ENCODE measurements around the gene LAMA2.

Gene LAMA2

DNA sequence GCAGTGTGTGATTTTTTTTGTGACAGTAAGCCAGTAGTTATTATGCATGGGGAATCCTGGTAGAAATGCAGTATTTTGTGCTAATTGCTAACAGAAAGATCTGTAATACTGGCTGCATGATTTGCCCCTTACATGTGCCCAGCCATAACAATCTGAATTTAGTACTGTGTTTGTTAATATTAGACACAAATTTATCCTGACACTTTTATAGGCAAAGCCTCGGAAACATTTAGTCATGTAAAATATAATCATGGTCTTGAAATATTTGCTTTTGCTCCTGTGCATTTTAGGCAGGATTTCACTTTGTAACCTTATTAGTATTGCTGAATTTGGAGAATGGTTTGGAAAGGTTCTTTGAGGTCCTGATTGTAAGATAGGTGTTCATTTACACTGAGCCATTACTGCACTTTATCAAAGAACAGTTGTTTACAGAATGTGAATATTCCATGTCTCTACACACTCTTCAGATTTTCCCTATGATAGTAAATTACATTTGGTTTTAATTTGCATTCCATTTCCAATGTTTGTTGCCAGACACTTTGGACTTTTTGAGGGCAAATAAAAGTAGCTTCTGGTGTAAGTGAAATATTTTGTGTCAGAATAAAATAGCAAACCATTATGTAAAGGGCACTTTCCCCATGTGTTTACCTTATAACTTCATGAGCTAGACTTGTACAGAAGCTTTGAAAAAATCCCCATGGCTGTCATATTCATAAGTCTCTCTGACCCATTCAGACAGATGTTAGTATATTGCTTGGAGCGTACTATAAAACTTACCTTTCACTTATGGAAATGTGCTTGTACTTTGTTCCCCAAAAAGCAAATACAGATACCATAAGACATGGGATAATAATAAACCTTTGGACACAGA is 477.1 kb downstream of the LAMA2 start:
- Histone ChIP-seq H3K9ac (ENCODE audit: low read length in 2 of 2) (no peak overlapping the region), H3K4me3 (ENCODE audit: low read length in 2 of 2) (no peak overlapping the region), H3K27ac (ENCODE audit: low read length) (no peak overlapping the region), H3K9me3 (ENCODE audit: control insufficient read depth in 2 of 2, low read length in 2 of 2) (no peaks in the 10 kb centered on the region), H3K4me1 (ENCODE audit: control insufficient read depth, insufficient read depth, low read length) (no peaks in the 10 kb centered on the region), H3K36me3 (ENCODE audit: control insufficient read depth in 2 of 2, insufficient read depth in 2 of 2, low read length in 2 of 2) (no peaks in the 10 kb centered on the region), H3K27me3 (ENCODE audit: control insufficient read depth in 1 of 2, insufficient read depth in 2 of 2, low read length in 2 of 2) (no peaks in the 10 kb centered on the region)

DNA sequence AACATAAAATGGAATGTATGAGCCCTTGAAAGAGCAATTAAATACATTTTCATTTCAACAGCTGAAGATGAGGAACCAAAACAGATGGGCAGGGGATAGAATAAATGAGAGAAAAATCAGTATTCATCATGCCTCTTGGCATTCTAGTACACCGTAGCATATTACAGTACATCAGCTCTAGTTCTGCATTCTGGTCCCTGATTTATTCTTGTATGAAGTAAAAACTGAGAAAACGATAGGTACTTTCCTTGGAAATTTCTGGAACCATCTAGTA is 477.7 kb downstream of the LAMA2 start:
- no peaks in the 10 kb centered on the region for H3K9me3 ChIP-seq (ENCODE audit: control insufficient read depth in 2 of 2, low read length in 2 of 2)
- no peak overlapping the region for H3K27ac ChIP-seq (ENCODE audit: low read length)
- no peaks in the 10 kb centered on the region for H3K36me3 ChIP-seq (ENCODE audit: control insufficient read depth in 2 of 2, insufficient read depth in 2 of 2, low read length in 2 of 2)
- no peak overlapping the region for H3K9ac ChIP-seq (ENCODE audit: low read length in 2 of 2)
- H3K4me1 ChIP-seq (ENCODE audit: control insufficient read depth, insufficient read depth, low read length) = no peaks in the 10 kb centered on the region
- H3K27me3 ChIP-seq (ENCODE audit: control insufficient read depth in 1 of 2, insufficient read depth in 2 of 2, low read length in 2 of 2) = no peaks in the 10 kb centered on the region
- no peak overlapping the region for H3K4me3 ChIP-seq (ENCODE audit: low read length in 2 of 2)

DNA sequence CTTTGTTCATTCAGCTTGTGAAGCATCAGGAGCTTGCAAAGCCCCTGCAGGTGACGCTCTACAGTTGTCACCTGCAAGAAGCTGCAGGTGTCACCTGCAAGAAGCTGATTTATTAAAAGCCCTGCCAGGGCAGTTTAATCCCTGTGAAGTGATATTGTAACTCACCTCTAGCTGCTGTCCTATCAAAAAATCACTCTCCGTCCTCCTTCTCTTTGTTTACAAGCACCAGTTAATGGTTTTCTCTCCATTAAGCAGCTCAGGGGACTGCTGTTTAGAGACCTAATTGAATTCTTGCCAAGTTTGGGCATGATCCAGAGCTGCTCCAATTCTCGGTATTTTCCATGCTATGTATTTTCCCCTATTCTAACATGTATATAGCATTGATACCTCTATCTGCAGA is 481.1 kb downstream of the LAMA2 start:
- Histone ChIP-seq H3K9me3 (ENCODE audit: control insufficient read depth in 2 of 2, low read length in 2 of 2) (no peaks in the 10 kb centered on the region), H3K4me1 (ENCODE audit: control insufficient read depth, insufficient read depth, low read length) (no peaks in the 10 kb centered on the region), H3K27me3 (ENCODE audit: control insufficient read depth in 1 of 2, insufficient read depth in 2 of 2, low read length in 2 of 2) (no peaks in the 10 kb centered on the region), H3K9ac (ENCODE audit: low read length in 2 of 2) (no peak overlapping the region), H3K4me3 (ENCODE audit: low read length in 2 of 2) (no peak overlapping the region), H3K27ac (ENCODE audit: low read length) (no peak overlapping the region), H3K36me3 (ENCODE audit: control insufficient read depth in 2 of 2, insufficient read depth in 2 of 2, low read length in 2 of 2) (no peaks in the 10 kb centered on the region)

DNA sequence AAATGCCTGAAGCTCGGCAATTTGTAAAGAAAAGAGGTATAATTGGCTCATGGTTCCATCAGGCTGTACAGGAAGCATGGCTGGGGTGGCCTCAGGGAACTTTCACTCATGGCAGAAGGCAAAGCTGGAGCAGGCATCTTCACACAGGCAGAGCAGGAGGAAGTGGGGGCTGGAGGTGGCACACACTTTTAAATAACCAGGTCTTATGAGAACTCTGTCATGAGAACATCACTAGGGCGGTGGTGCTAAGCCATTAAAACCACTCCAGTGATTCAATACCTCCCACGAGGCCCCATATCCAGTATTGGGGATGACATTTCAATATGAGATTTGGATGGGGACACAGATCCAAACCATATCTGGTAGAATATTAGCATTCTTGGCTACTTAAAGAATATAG is 481.8 kb downstream of the LAMA2 start:
- Histone ChIP-seq H3K27ac (ENCODE audit: low read length) (no peak overlapping the region), H3K36me3 (ENCODE audit: control insufficient read depth in 2 of 2, insufficient read depth in 2 of 2, low read length in 2 of 2) (no peaks in the 10 kb centered on the region), H3K4me1 (ENCODE audit: control insufficient read depth, insufficient read depth, low read length) (no peaks in the 10 kb centered on the region), H3K9ac (ENCODE audit: low read length in 2 of 2) (no peak overlapping the region), H3K9me3 (ENCODE audit: control insufficient read depth in 2 of 2, low read length in 2 of 2) (no peaks in the 10 kb centered on the region), H3K27me3 (ENCODE audit: control insufficient read depth in 1 of 2, insufficient read depth in 2 of 2, low read length in 2 of 2) (no peaks in the 10 kb centered on the region), H3K4me3 (ENCODE audit: low read length in 2 of 2) (no peak overlapping the region)

DNA sequence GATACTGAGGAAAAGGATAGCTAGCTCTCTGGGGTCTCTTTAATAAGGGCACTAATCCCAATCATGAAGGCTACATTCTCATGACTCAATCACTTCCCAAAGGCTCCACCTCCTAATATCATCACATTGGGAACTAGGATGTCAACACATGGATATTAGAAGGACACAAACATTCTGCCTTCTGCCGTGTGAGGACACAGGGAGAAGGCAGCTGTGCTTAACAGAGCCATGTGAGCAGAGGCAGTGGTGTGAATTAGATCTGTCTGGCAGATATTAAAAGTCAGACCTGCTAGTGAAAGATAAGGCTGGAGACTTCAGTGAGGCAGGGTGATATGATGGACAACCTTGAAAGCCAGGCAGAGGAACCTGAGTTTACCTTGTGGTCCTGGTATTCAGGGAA is 485.1 kb downstream of the LAMA2 start:
- no peaks in the 10 kb centered on the region for H3K36me3 ChIP-seq (ENCODE audit: control insufficient read depth in 2 of 2, insufficient read depth in 2 of 2, low read length in 2 of 2)
- H3K27me3 ChIP-seq (ENCODE audit: control insufficient read depth in 1 of 2, insufficient read depth in 2 of 2, low read length in 2 of 2) = no peaks in the 10 kb centered on the region
- no peaks in the 10 kb centered on the region for H3K9me3 ChIP-seq (ENCODE audit: control insufficient read depth in 2 of 2, low read length in 2 of 2)
- H3K4me3 ChIP-seq (ENCODE audit: low read length in 2 of 2) = no peak overlapping the region
- H3K4me1 ChIP-seq (ENCODE audit: control insufficient read depth, insufficient read depth, low read length) = no peaks in the 10 kb centered on the region
- H3K27ac ChIP-seq (ENCODE audit: low read length) = no peak overlapping the region
- no peak overlapping the region for H3K9ac ChIP-seq (ENCODE audit: low read length in 2 of 2)

DNA sequence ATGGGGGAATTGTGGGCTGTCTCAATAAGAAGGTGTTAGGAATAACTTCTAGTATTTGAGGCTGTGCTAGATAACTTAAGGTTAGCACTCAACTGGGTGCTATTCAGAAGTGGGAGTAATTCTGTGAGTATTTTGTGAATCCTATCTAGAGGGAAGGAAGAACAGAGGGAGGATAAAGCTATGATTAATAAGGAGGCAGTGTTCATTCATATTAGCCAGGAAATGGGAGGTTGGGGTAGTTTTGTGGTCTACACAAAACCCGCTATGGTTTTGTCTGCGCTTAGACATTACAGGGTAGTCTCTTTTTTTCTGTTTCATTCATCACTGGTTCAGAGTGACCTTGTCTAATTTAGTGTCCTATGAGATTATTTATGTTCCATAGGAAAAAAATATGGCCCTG is 486.0 kb downstream of the LAMA2 start:
- Histone ChIP-seq H3K4me1 (ENCODE audit: control insufficient read depth, insufficient read depth, low read length) (no peaks in the 10 kb centered on the region), H3K36me3 (ENCODE audit: control insufficient read depth in 2 of 2, insufficient read depth in 2 of 2, low read length in 2 of 2) (no peaks in the 10 kb centered on the region), H3K4me3 (ENCODE audit: low read length in 2 of 2) (no peak overlapping the region)

DNA sequence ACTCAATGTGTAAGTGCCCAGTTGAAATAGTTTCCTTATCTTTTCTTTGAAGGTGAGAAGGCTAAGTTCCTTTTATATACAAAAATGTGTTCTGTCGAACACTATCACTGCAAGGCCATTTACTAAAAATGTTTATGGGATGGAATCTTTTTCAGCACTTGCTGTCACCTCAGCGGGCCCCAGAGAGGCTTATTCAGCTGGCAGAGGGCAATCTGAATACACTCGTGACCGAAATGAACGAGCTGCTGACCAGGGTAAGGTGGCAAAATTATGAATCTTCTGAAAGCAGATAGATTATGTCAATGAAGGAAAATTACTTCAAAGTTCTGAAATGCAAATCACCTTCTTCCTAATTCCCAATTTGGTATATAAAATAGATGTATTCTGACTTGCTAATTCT is 486.8 kb downstream of the LAMA2 start:
- no peaks in the 10 kb centered on the region for H3K4me1 ChIP-seq (ENCODE audit: control insufficient read depth, insufficient read depth, low read length)

More for the DNA sequence above, 486.0 kb downstream of the LAMA2 start:
- H3K9ac ChIP-seq (ENCODE audit: low read length in 2 of 2) = no peak overlapping the region
- H3K27me3 ChIP-seq (ENCODE audit: control insufficient read depth in 1 of 2, insufficient read depth in 2 of 2, low read length in 2 of 2) = no peaks in the 10 kb centered on the region
- H3K27ac ChIP-seq (ENCODE audit: low read length) = no peak overlapping the region
- no peaks in the 10 kb centered on the region for H3K9me3 ChIP-seq (ENCODE audit: control insufficient read depth in 2 of 2, low read length in 2 of 2)

DNA sequence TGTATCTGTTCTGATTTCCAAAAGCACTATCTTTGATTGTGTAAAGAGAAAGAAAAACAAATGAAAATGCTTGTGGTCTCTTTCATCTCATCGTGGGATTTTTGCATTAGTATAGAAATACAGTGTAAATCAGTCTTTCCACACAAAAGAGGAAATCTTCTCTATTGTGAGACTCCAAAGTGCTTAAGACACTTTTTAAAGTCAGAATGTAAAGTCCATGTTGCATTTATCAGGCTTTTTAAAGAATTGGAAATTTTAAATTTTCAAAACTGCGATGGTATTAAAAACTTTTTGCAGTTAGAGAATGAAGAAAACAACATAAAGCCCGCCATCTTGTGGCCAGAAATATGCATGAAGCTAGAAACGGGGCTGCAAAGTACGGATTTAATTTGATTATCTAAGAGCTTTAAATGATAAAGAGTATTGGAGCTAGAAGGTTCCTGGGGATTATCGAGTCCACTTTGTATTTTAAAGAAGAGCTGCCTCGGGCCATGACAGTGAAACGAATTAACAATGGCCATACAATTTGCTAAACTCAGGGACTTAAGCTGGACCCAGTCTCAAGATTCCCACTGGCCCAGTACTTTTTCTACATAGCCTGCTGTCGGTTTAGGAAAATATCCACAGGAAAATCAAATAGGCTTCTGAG is 487.5 kb downstream of the LAMA2 start:
- no peaks in the 10 kb centered on the region for H3K36me3 ChIP-seq (ENCODE audit: control insufficient read depth in 2 of 2, insufficient read depth in 2 of 2, low read length in 2 of 2)

More for the DNA sequence above, 486.8 kb downstream of the LAMA2 start:
- no peak overlapping the region for H3K27ac ChIP-seq (ENCODE audit: low read length)
- no peaks in the 10 kb centered on the region for H3K9me3 ChIP-seq (ENCODE audit: control insufficient read depth in 2 of 2, low read length in 2 of 2)
- H3K27me3 ChIP-seq (ENCODE audit: control insufficient read depth in 1 of 2, insufficient read depth in 2 of 2, low read length in 2 of 2) = no peaks in the 10 kb centered on the region
- no peaks in the 10 kb centered on the region for H3K36me3 ChIP-seq (ENCODE audit: control insufficient read depth in 2 of 2, insufficient read depth in 2 of 2, low read length in 2 of 2)
- H3K9ac ChIP-seq (ENCODE audit: low read length in 2 of 2) = no peak overlapping the region
- H3K4me3 ChIP-seq (ENCODE audit: low read length in 2 of 2) = no peak overlapping the region

DNA sequence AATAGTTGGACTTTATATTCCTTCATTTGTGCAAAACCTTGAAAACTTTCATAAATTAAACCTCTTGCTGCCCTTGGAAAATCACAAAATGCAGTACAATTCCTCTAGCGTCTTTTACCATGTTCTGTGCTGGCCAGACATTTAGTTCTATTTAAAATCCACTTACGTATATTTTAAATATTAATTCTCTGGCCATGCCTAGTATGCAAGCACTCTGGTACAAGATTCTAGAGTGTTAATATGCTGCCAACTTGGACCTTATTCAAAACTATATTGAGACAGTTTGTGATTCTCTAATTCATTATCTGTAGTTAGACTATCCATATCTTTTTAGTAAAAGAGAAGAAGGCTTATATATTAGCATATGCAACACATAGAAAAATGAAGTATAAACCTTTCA is 498.9 kb downstream of the LAMA2 start:
- H3K4me1 ChIP-seq (ENCODE audit: control insufficient read depth, insufficient read depth, low read length) = no peaks in the 10 kb centered on the region
- no peak overlapping the region for H3K9ac ChIP-seq (ENCODE audit: low read length in 2 of 2)
- no peak overlapping the region for H3K4me3 ChIP-seq (ENCODE audit: low read length in 2 of 2)
- H3K9me3 ChIP-seq (ENCODE audit: control insufficient read depth in 2 of 2, low read length in 2 of 2) = no peaks in the 10 kb centered on the region
- no peaks in the 10 kb centered on the region for H3K27me3 ChIP-seq (ENCODE audit: control insufficient read depth in 1 of 2, insufficient read depth in 2 of 2, low read length in 2 of 2)
- H3K27ac ChIP-seq (ENCODE audit: low read length) = no peak overlapping the region
- peaks cover 0 to 3% of the 10 kb centered on the region in 2 donors for H3K36me3 ChIP-seq (ENCODE audit: control insufficient read depth in 2 of 2, insufficient read depth in 2 of 2, low read length in 2 of 2)

More for the DNA sequence above, 487.5 kb downstream of the LAMA2 start:
- Histone ChIP-seq H3K27me3 (ENCODE audit: control insufficient read depth in 1 of 2, insufficient read depth in 2 of 2, low read length in 2 of 2) (no peaks in the 10 kb centered on the region), H3K27ac (ENCODE audit: low read length) (no peak overlapping the region), H3K9me3 (ENCODE audit: control insufficient read depth in 2 of 2, low read length in 2 of 2) (no peaks in the 10 kb centered on the region), H3K4me3 (ENCODE audit: low read length in 2 of 2) (peak overlapping the region; percentile 5 to 56), H3K4me1 (ENCODE audit: control insufficient read depth, insufficient read depth, low read length) (no peaks in the 10 kb centered on the region), H3K9ac (ENCODE audit: low read length in 2 of 2) (no peak overlapping the region)

DNA sequence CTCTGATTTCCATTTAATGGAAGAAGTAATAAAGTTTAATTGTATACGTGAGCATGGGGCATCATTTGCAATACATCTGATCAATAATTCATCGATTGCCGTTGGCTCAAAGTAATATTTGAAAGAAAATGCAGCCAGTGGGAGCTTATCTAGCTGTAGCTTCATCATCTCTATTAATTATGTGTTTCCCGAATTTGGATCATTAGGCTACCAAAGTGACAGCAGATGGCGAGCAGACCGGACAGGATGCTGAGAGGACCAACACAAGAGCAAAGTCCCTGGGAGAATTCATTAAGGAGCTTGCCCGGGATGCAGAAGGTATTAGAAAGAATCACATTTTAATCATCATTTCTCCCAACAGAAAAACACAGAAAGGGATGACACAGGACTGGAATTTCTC is 500.0 kb downstream of the LAMA2 start:
- Histone ChIP-seq H3K4me3 (ENCODE audit: low read length in 2 of 2) (no peak overlapping the region), H3K27me3 (ENCODE audit: control insufficient read depth in 1 of 2, insufficient read depth in 2 of 2, low read length in 2 of 2) (no peaks in the 10 kb centered on the region), H3K9me3 (ENCODE audit: control insufficient read depth in 2 of 2, low read length in 2 of 2) (no peaks in the 10 kb centered on the region), H3K36me3 (ENCODE audit: control insufficient read depth in 2 of 2, insufficient read depth in 2 of 2, low read length in 2 of 2) (peaks cover 0 to 3% of the 10 kb centered on the region in 2 donors), H3K27ac (ENCODE audit: low read length) (no peak overlapping the region), H3K9ac (ENCODE audit: low read length in 2 of 2) (no peak overlapping the region), H3K4me1 (ENCODE audit: control insufficient read depth, insufficient read depth, low read length) (no peaks in the 10 kb centered on the region)

DNA sequence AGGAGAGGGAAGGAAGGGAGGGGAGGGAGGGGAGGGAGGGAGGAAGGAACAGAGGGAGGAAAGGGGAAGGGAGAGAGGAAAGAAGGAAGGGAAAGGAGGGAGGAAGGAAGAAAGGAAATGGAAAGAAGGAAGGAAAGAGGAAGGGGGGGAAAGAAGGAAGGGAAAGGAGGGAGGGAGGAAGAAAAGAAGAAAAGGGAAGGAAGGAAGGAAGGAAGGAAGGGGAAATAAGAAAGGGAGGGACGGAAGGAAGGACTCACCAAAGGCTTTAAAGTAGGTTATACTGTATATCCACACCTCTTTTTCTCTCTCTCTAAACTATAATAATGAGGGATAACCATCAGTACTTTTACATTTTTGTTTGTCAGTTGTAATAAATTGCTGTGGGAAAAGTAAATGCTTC is 502.2 kb downstream of the LAMA2 start:
- no peak overlapping the region for H3K9ac ChIP-seq (ENCODE audit: low read length in 2 of 2)
- H3K36me3 ChIP-seq (ENCODE audit: control insufficient read depth in 2 of 2, insufficient read depth in 2 of 2, low read length in 2 of 2) = peaks cover 0 to 3% of the 10 kb centered on the region in 2 donors
- H3K9me3 ChIP-seq (ENCODE audit: control insufficient read depth in 2 of 2, low read length in 2 of 2) = no peaks in the 10 kb centered on the region
- H3K4me3 ChIP-seq (ENCODE audit: low read length in 2 of 2) = no peak overlapping the region
- no peak overlapping the region for H3K27ac ChIP-seq (ENCODE audit: low read length)
- no peaks in the 10 kb centered on the region for H3K4me1 ChIP-seq (ENCODE audit: control insufficient read depth, insufficient read depth, low read length)
- no peaks in the 10 kb centered on the region for H3K27me3 ChIP-seq (ENCODE audit: control insufficient read depth in 1 of 2, insufficient read depth in 2 of 2, low read length in 2 of 2)

All from stomach smooth muscle (tissue), 2 donors.